GM13976 (cell line): ENCODE measurements around the gene MAPK1IP1L.
A peak's percentile ranks its signal among the peaks of the same experiment; 100 is the strongest.

Experiments used
- DNase-seq: peaks from one replicate; pipeline ENCODE4 v3.0.0; 2012; ENCODE audit warnings: low spot score
- in situ Hi-C: fragments of 300-500 bp; cut with MboI; formaldehyde crosslinking; loops from one replicate; pipeline ENCODE4 v1.12.0; 2022; ENCODE audit warnings: low sequenced_read_pairs, mixed read lengths, inconsistent platforms; ENCODE audit not compliant: unreplicated experiment
- TF ChIP-seq, protein P1 (sequence below): IDR thresholded peaks from 2 replicates; pipeline ENCODE4 v1.5.1; 2012; ENCODE audit warnings: borderline replicate concordance, mild to moderate bottlenecking; ENCODE audit not compliant: insufficient read depth; ENCODE audit errors: extremely low read depth, missing control alignments, control extremely low read depth

MAPK1IP1L gene

DNA sequence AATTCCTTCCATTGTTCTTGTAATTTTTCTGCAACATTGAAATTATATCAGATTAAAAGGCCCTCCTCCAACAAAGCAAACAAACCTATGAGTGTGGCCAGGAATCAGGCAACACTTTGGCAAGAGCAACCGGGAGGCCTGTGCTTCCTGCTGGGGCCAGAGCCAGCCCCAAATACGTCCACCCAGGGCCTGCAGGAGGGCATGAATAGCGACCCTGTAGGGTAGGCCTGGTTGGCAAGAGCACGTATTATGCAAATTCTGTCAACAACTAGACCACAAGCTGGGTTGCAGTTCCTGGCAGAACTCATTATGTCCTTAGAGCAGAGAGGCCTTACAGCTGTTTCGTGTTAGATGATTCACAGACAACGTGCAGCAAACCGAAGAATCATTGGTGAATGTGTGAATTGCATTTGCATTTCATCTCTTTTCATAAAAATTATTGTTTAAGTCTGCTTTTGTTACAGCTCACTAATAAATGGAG is 50.7 kb downstream of the MAPK1IP1L start:
- TF ChIP-seq, protein P1, sequence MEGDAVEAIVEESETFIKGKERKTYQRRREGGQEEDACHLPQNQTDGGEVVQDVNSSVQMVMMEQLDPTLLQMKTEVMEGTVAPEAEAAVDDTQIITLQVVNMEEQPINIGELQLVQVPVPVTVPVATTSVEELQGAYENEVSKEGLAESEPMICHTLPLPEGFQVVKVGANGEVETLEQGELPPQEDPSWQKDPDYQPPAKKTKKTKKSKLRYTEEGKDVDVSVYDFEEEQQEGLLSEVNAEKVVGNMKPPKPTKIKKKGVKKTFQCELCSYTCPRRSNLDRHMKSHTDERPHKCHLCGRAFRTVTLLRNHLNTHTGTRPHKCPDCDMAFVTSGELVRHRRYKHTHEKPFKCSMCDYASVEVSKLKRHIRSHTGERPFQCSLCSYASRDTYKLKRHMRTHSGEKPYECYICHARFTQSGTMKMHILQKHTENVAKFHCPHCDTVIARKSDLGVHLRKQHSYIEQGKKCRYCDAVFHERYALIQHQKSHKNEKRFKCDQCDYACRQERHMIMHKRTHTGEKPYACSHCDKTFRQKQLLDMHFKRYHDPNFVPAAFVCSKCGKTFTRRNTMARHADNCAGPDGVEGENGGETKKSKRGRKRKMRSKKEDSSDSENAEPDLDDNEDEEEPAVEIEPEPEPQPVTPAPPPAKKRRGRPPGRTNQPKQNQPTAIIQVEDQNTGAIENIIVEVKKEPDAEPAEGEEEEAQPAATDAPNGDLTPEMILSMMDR = no peak
- in situ Hi-C loops = no loop called here

DNA sequence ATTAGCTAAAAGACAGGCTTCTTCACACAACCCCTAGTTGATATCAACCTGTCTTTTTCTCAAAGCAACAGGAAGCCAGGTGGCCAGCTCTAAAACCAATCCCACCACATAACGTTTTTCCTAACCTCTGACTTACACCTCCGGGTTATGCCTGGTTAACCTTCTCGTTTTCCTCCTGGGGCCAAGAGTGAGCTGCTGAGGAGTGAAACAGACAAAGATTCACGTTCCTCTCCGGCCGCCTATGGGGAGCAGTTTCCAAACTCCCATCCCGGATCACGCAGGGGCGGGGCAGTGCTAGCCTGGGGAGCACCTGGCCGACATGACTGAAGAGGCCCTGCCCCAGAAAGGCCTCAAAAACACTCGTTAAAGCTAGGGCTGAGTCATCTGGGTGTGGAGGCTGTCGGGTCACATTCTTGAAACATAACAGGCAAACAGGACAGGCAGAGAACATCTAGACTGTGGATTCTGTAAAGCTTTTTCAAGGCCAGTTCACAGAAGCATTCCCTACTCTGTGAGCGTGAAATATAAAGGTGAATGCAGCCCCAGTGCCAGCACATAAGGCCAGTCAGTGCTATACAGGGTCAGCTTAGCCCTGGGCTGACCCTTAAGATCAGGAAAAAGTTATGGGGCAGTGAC is 51.7 kb downstream of the MAPK1IP1L start:
- in situ Hi-C loops = no loop called here
- peak; percentile 51 for DNase-seq
- TF ChIP-seq, protein P1 = no peak

More for the DNA sequence above, 50.7 kb downstream of the MAPK1IP1L start:
- DNase-seq = peak; percentile 64

DNA sequence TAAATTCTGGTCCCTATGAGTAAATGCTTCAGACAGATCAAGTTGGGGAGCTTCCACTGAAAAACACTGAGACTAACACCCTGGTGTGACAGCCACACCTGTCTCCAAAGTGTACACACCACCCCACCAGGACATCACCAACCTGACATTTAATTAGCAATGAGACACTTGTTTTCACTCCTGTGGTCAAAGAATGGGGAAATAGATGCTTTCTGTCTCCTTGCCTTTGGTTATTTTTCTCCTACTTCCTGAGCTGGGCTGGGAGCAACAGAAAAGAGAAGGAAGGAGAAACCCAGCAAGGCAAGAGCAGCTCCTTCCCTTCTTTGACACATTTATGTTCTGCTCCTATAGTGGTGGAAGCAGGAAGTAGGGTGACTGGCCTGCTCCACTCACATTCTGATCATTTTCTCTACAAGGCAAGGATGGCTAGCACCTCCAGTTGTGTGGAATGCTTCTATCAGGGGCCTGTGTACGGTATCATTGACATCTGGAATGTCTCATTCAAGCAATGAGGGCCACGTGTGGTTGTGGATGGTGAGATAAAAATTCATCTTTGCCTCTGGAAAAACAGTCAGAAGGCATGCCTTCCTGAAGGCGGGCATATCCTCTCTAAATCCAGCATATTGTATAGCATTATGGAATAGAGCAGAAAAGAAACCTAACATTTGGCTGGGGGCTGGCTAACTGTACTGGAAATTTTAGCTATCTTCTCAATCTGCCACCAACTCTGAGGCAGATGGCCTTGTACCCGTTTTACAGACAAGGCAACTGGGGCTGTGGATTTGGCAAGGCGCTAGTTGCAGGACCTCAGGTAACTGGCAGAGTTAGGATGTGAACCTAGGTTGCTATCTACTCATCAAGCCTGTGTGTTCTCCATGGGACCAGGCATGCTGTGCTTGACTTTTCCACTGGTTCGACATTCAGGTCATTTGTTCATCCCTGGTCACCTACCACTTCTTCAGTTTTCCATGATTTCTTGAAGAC is 52.8 kb downstream of the MAPK1IP1L start:
- in situ Hi-C loops = no loop called here
- TF ChIP-seq, protein P1 = no peak
- DNase-seq = no peak

DNA sequence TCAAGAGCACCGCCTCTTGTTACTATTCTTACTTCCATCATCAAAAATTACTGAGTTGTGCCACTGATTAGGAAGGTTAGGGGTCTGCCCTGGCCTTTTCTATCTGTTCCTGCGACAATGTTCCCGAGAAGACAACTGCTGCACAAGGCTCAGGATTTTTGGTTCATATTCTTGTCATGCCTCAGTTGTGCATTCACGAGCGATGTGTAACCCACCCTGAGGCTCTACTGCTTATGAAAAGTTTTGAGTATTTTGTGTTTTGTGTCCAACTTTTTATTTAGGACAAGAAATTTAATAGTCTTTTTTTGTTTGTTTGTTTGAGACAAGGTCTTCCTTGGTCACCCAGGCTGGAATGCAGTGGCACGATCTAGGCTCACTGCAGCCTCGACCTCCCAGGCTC is 54.5 kb downstream of the MAPK1IP1L start:
- in situ Hi-C loops = no loop called here
- TF ChIP-seq, protein P1 = no peak
- no peak for DNase-seq

DNA sequence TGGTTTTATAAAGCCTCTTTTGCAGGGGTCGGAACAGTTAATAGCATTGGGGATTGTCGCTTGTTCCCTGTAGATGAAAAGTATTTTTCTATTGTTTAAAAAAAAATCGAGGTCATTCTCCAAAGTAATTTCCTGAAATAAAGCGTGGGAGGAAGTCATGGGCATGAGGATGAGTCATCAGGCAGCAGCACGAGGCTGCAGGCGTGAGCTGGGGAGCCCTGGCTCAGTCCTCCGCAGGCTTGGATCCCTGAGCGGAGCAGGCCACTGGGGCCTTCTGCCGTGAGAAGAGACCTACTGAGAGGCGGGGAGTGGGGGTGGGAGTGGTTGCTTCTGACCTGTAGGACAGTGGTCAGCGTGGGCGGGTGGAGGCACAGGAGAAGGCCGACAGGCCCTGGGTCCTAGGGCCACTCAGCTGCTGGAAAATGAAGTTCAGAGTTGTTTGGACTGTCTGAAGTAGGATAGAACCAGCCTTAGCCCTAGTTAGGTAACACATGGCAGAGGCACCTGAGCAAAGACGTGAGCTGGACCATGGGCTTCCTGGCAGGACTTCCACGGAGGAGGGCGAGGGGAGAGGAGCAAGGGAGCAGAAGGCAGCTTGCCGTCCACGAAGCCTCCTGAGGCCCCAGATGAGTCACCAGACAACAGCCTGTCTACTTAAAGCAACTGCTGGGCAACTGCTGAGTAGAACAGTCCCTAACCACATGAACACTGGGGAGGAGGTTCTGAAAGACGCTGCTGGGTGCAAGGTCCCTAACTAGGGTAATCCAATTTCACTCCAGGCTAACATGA is 56.5 kb downstream of the MAPK1IP1L start:
- peak; percentile 72 for DNase-seq
- in situ Hi-C loops = no loop called here
- TF ChIP-seq, protein P1 = no peak

DNA sequence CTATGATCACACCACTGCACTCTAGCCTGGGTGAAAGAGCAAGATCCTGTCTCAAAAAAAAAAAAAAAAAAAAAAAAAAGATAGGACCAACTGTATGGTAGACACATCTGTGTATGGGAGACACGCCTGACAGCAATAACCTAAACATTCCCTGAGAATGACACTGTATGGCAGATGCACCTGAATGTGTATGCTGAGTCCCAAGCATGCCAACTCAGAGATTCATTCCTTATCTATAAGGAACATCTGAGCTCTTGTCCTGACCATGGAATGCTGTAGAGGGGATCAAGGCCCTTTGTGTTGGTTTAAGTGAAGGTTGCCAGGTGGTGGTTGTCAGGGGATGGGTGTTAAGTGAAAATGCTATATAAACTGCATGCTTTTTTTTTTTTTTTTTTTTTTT is 58.4 kb downstream of the MAPK1IP1L start:
- in situ Hi-C loops = no loop called here
- TF ChIP-seq, protein P1 = no peak
- DNase-seq = no peak
